Stimulated activated effector memory CD8-positive, alpha-beta T cell treated with anti-CD3 and anti-CD28 coated beads, Interleukin-12 subunit alpha, Interleukin-12 subunit beta, amount 100 ng/mL, for 72 hours (primary cell): ENCODE data around the gene HSDL1.

Source experiments
- ATAC-seq: fragments of 150-1000 bp; cut with Tn5 transposase; 2 replicates; pipeline ENCODE4 v1.10.0; 2021
- DNase-seq, 2 donors: peaks; one replicate each; pipeline ENCODE4 v3.0.0; 2021 to 2022; ENCODE audit warnings: low spot score in 2 of 2
- H3K27ac Mint-ChIP-seq: one replicate; pipeline ENCODE4 v1.8.0; 2022; ENCODE audit warnings: mild to moderate bottlenecking, mixed read lengths
- H3K36me3 Mint-ChIP-seq: one replicate; pipeline ENCODE4 v1.8.0; 2022; ENCODE audit warnings: mild to moderate bottlenecking, mixed read lengths
- H3K4me1 Mint-ChIP-seq: one replicate; pipeline ENCODE4 v1.8.0; 2022; ENCODE audit warnings: mixed read lengths
- H3K4me3 Mint-ChIP-seq: one replicate; pipeline ENCODE4 v1.8.0; 2022; ENCODE audit warnings: mild to moderate bottlenecking, mixed read lengths
- H3K9me3 Mint-ChIP-seq: one replicate; pipeline ENCODE4 v1.8.0; 2022; ENCODE audit warnings: mixed read lengths

HSDL1 gene

GRCh38 chr16:84156342-84156784, 11.4 kb upstream of the HSDL1 start:
- DNase-seq (no peak), ATAC-seq (no peak)
- H3K4me1 Mint-ChIP-seq = no peaks in the 10 kb centered on the region
- no peaks in the 10 kb centered on the region for H3K36me3 Mint-ChIP-seq
- no peak overlapping the region for H3K4me3 Mint-ChIP-seq
- H3K9me3 Mint-ChIP-seq = no peaks in the 10 kb centered on the region
- no peak overlapping the region for H3K27ac Mint-ChIP-seq

- no peaks in the 10 kb centered on the region for H3K4me1 Mint-ChIP-seq
- H3K36me3 Mint-ChIP-seq = no peaks in the 10 kb centered on the region
- no peak overlapping the region for H3K4me3 Mint-ChIP-seq
- no peak overlapping the region for H3K27ac Mint-ChIP-seq
- H3K9me3 Mint-ChIP-seq = no peaks in the 10 kb centered on the region
- DNase-seq (no peak), ATAC-seq (no peak)
Measured at GRCh38 chr16:84155771-84156170, 10.8 kb upstream of the HSDL1 start.

- no peak for ATAC-seq
- DNase-seq = no peak
- no peaks in the 10 kb centered on the region for H3K4me1 Mint-ChIP-seq
- H3K27ac Mint-ChIP-seq = no peak overlapping the region
- H3K9me3 Mint-ChIP-seq = no peaks in the 10 kb centered on the region
- no peak overlapping the region for H3K4me3 Mint-ChIP-seq
- H3K36me3 Mint-ChIP-seq = no peaks in the 10 kb centered on the region
Measured at GRCh38 chr16:84155226-84155625, 10.2 kb upstream of the HSDL1 start.

GRCh38 chr16:84153660-84154214, 8.8 kb upstream of the HSDL1 start:
- Mint-ChIP-seq H3K36me3 (no peaks in the 10 kb centered on the region), H3K4me3 (no peak overlapping the region), H3K27ac (no peak overlapping the region), H3K9me3 (no peaks in the 10 kb centered on the region), H3K4me1 (no peaks in the 10 kb centered on the region)
- DNase-seq (no peak), ATAC-seq (no peak)

GRCh38 chr16:84150926-84151325, 5.9 kb upstream of the HSDL1 start:
- no peaks in the 10 kb centered on the region for H3K4me1 Mint-ChIP-seq
- H3K27ac Mint-ChIP-seq = no peak overlapping the region
- no peaks in the 10 kb centered on the region for H3K9me3 Mint-ChIP-seq
- no peaks in the 10 kb centered on the region for H3K36me3 Mint-ChIP-seq
- DNase-seq (no peak), ATAC-seq (no peak)
- H3K4me3 Mint-ChIP-seq = no peak overlapping the region

- Mint-ChIP-seq H3K36me3 (peaks cover 7% of the 10 kb centered on the region), H3K9me3 (no peaks in the 10 kb centered on the region), H3K27ac (peak overlapping the region; percentile 88), H3K4me1 (peaks cover 22% of the 10 kb centered on the region), H3K4me3 (peak overlapping the region; percentile 94)
- peak; percentile 69 for ATAC-seq
- peak; percentile 14 to 71 for DNase-seq
Measured at GRCh38 chr16:84144209-84144858, 643 bp downstream of the HSDL1 start.

GRCh38 chr16:84143784-84144199, 1.2 kb downstream of the HSDL1 start:
- Mint-ChIP-seq H3K36me3 (peaks cover 10% of the 10 kb centered on the region), H3K9me3 (no peaks in the 10 kb centered on the region), H3K4me3 (peak overlapping the region; percentile 94), H3K27ac (peak overlapping the region; percentile 88), H3K4me1 (peaks cover 28% of the 10 kb centered on the region)
- no peak for ATAC-seq
- DNase-seq = no peak

GRCh38 chr16:84143081-84143480, 1.9 kb downstream of the HSDL1 start:
- no peak for ATAC-seq
- H3K9me3 Mint-ChIP-seq = no peaks in the 10 kb centered on the region
- peaks cover 12% of the 10 kb centered on the region for H3K36me3 Mint-ChIP-seq
- peaks cover 31% of the 10 kb centered on the region for H3K4me1 Mint-ChIP-seq
- DNase-seq = no peak
- H3K27ac Mint-ChIP-seq = no peak overlapping the region
- peak overlapping the region; percentile 94 for H3K4me3 Mint-ChIP-seq

- H3K36me3 Mint-ChIP-seq = peaks cover 12% of the 10 kb centered on the region
- H3K9me3 Mint-ChIP-seq = no peaks in the 10 kb centered on the region
- no peak overlapping the region for H3K27ac Mint-ChIP-seq
- ATAC-seq = no peak
- peaks cover 49% of the 10 kb centered on the region for H3K4me1 Mint-ChIP-seq
- DNase-seq = no peak
- no peak overlapping the region for H3K4me3 Mint-ChIP-seq
Measured at GRCh38 chr16:84141143-84141670, 3.8 kb downstream of the HSDL1 start.

- Mint-ChIP-seq H3K4me3 (no peak overlapping the region), H3K27ac (peak overlapping the region; percentile 43), H3K9me3 (no peaks in the 10 kb centered on the region), H3K4me1 (peaks cover 52% of the 10 kb centered on the region), H3K36me3 (peaks cover 12% of the 10 kb centered on the region)
- DNase-seq = no peak
- ATAC-seq = no peak
Measured at GRCh38 chr16:84139628-84140258, 5.2 kb downstream of the HSDL1 start.

- H3K4me1 Mint-ChIP-seq = peaks cover 48% of the 10 kb centered on the region
- DNase-seq = no peak
Measured at GRCh38 chr16:84138824-84139627, 6.0 kb downstream of the HSDL1 start.

GRCh38 chr16:84138500-84138823, 6.5 kb downstream of the HSDL1 start:
- ATAC-seq (no peak), DNase-seq (no peak)
- Mint-ChIP-seq H3K9me3 (no peaks in the 10 kb centered on the region), H3K4me1 (peaks cover 45% of the 10 kb centered on the region), H3K4me3 (peak overlapping the region; percentile 25), H3K36me3 (peaks cover 5% of the 10 kb centered on the region), H3K27ac (peak overlapping the region; percentile 43)

More at GRCh38 chr16:84138824-84139627, 6.0 kb downstream of the HSDL1 start:
- Mint-ChIP-seq H3K9me3 (no peaks in the 10 kb centered on the region), H3K27ac (peak overlapping the region; percentile 43), H3K4me3 (peak overlapping the region; percentile 25), H3K36me3 (peaks cover 5% of the 10 kb centered on the region)
- peak; percentile 92 for ATAC-seq

GRCh38 chr16:84137769-84138357, 7.1 kb downstream of the HSDL1 start:
- Mint-ChIP-seq H3K27ac (peak overlapping the region; percentile 60), H3K4me1 (peaks cover 39% of the 10 kb centered on the region), H3K9me3 (no peaks in the 10 kb centered on the region), H3K36me3 (peaks cover 5% of the 10 kb centered on the region), H3K4me3 (no peak overlapping the region)
- DNase-seq (no peak), ATAC-seq (no peak)

- Mint-ChIP-seq H3K4me3 (no peak overlapping the region), H3K4me1 (peaks cover 39% of the 10 kb centered on the region), H3K27ac (peak overlapping the region; percentile 60), H3K9me3 (no peaks in the 10 kb centered on the region), H3K36me3 (peaks cover 5% of the 10 kb centered on the region)
- DNase-seq (no peak), ATAC-seq (no peak)
Measured at GRCh38 chr16:84137287-84137686, 7.7 kb downstream of the HSDL1 start.
